AG09319 (cell line): ENCODE results near the gene TCERG1L.

Source experiments
- DNase-seq: peaks from one replicate; pipeline ENCODE4 v3.0.0-alpha.2; 2010; ENCODE audit warnings: low read depth; ENCODE audit errors: extremely low read depth
- CTCF ChIP-seq: IDR thresholded peaks from 2 replicates; pipeline ENCODE4 v1.5.1; 2011; ENCODE audit warnings: low read depth, mild to moderate bottlenecking, inconsistent platforms, low read length, moderate library complexity

Gene TCERG1L

GRCh38 chr10:131219955-131220489 is 91.5 kb downstream of the TCERG1L start:
- no peak for DNase-seq
- TF ChIP-seq CTCF, result no peak

GRCh38 chr10:131219584-131219886 is 92.0 kb downstream of the TCERG1L start:
- TF ChIP-seq CTCF, result no peak
- DNase-seq, result no peak

GRCh38 chr10:131218811-131219583 is 92.5 kb downstream of the TCERG1L start:
- no peak for TF ChIP-seq CTCF
- no peak for DNase-seq

- TF ChIP-seq CTCF, result no peak
- DNase-seq, result no peak
These were observed 94.8 kb downstream of the TCERG1L start for GRCh38 chr10:131216681-131217230.

- no peak for DNase-seq
- TF ChIP-seq CTCF, result no peak
These were observed 95.7 kb downstream of the TCERG1L start for GRCh38 chr10:131215776-131216175.

GRCh38 chr10:131214521-131215244 is 96.8 kb downstream of the TCERG1L start:
- DNase-seq, result no peak
- no peak for TF ChIP-seq CTCF

- no peak for TF ChIP-seq CTCF
These were observed 97.6 kb downstream of the TCERG1L start for GRCh38 chr10:131213741-131214505.

More at GRCh38 chr10:131213741-131214505, 97.6 kb downstream of the TCERG1L start:
- DNase-seq, result no peak
